GM12874 (cell line): ENCODE measurements around the gene CH25H.

Source experiments
- CTCF ChIP-seq: IDR thresholded peaks from 2 replicates; pipeline ENCODE4 v1.5.1; 2011; ENCODE audit warnings: low read depth, mild to moderate bottlenecking, control low read depth, low read length, moderate library complexity; ENCODE audit not compliant: insufficient read depth

The CH25H gene

GRCh38 chr10:89183571-89183970, 23.5 kb downstream of the CH25H start:
- TF ChIP-seq CTCF, result no peak

- no peak for TF ChIP-seq CTCF
Measured at GRCh38 chr10:89182894-89183293, 24.2 kb downstream of the CH25H start.

- TF ChIP-seq CTCF, result no peak
Measured at GRCh38 chr10:89175816-89176215, 31.3 kb downstream of the CH25H start.

GRCh38 chr10:89173075-89173474, 34.0 kb downstream of the CH25H start:
- TF ChIP-seq CTCF, result no peak

- no peak for TF ChIP-seq CTCF
Measured at GRCh38 chr10:89171996-89172395, 35.1 kb downstream of the CH25H start.

- no peak for TF ChIP-seq CTCF
Measured at GRCh38 chr10:89171263-89171872, 35.7 kb downstream of the CH25H start.

GRCh38 chr10:89167915-89168314, 39.2 kb downstream of the CH25H start:
- TF ChIP-seq CTCF, result no peak

- TF ChIP-seq CTCF, result no peak
Measured at GRCh38 chr10:89165923-89166322, 41.2 kb downstream of the CH25H start.
